ENCODE data around the gene PLAAT4.

PLAAT4 gene

GRCh38 chr11:63586451-63587166 is 50.0 kb downstream of the PLAAT4 start:
- peaks cover 4% of the 10 kb centered on the region; the same call in 1 of the 2 replicates for H3K9me3 ChIP-seq (ENCODE audit: insufficient read depth, low read depth, low read length)
- H3K4me2 ChIP-seq (ENCODE audit: low read depth, low read length, poor library complexity, severe bottlenecking): no peak overlapping the region
- H3K4me1 ChIP-seq (ENCODE audit: insufficient read depth, low read length, poor library complexity, severe bottlenecking): peaks cover 15% of the 10 kb centered on the region
- H4K20me1 ChIP-seq (ENCODE audit: insufficient read depth, low read length, poor library complexity, severe bottlenecking): no peaks in the 10 kb centered on the region
- TF ChIP-seq EZH2phosphoT487 (IDR thresholded peaks at IDR 0.05; ENCODE audit: borderline replicate concordance): no peak
- H3K9me2 ChIP-seq (replicated peaks; ENCODE audit: low read depth, low read length): no peaks in the 10 kb centered on the region
- no peak overlapping the region for H3K9ac ChIP-seq (ENCODE audit: low read depth, low read length, poor library complexity, severe bottlenecking)
- no peak overlapping the region for H2AFZ ChIP-seq (ENCODE audit: low read length)
- peaks cover 17% of the 10 kb centered on the region for H3K27me3 ChIP-seq (ENCODE audit: insufficient read depth, low read length, poor library complexity, severe bottlenecking)
- H3K4me3 ChIP-seq (ENCODE audit: low read length, poor library complexity, severe bottlenecking): no peak overlapping the region
- 0 out of 2 replicates have a peak, but pooled peaks cover 9% of the 10 kb centered on the region for H3F3A ChIP-seq (ENCODE audit: low read depth)
- no peaks in the 10 kb centered on the region for H3K36me3 ChIP-seq (ENCODE audit: insufficient read depth, low read length)
- no peaks in the 10 kb centered on the region for H3K79me2 ChIP-seq (ENCODE audit: insufficient read depth, low read length)

- Histone ChIP-seq H3K36me3 (ENCODE audit: insufficient read depth, low read length) (no peaks in the 10 kb centered on the region), H3K9me3 (ENCODE audit: insufficient read depth, low read depth, low read length) (no peaks in the 10 kb centered on the region), H4K20me1 (ENCODE audit: insufficient read depth, low read length, poor library complexity, severe bottlenecking) (no peaks in the 10 kb centered on the region), H3F3A (ENCODE audit: low read depth) (no peaks in the 10 kb centered on the region), H3K4me1 (ENCODE audit: insufficient read depth, low read length, poor library complexity, severe bottlenecking) (no peaks in the 10 kb centered on the region), H3K4me3 (ENCODE audit: low read length, poor library complexity, severe bottlenecking) (no peak overlapping the region), H2AFZ (ENCODE audit: low read length) (no peak overlapping the region), H3K79me2 (ENCODE audit: insufficient read depth, low read length) (no peaks in the 10 kb centered on the region), H3K4me2 (ENCODE audit: low read depth, low read length, poor library complexity, severe bottlenecking) (no peak overlapping the region), H3K9me2 (replicated peaks; ENCODE audit: low read depth, low read length) (no peaks in the 10 kb centered on the region), H3K27me3 (ENCODE audit: insufficient read depth, low read length, poor library complexity, severe bottlenecking) (peaks cover 17% of the 10 kb centered on the region), H3K9ac (ENCODE audit: low read depth, low read length, poor library complexity, severe bottlenecking) (no peak overlapping the region)
- TF ChIP-seq CTCF (conservative IDR thresholded peaks at IDR 0.05; ENCODE audit: low read length): no peak
- TF ChIP-seq EZH2phosphoT487 (IDR thresholded peaks at IDR 0.05; ENCODE audit: borderline replicate concordance): no peak
Measured at GRCh38 chr11:63589000-63589399, 52.4 kb downstream of the PLAAT4 start.

GRCh38 chr11:63590024-63590788 is 53.6 kb downstream of the PLAAT4 start:
- H3K4me3 ChIP-seq (ENCODE audit: low read length, poor library complexity, severe bottlenecking): no peak overlapping the region

More at GRCh38 chr11:63590024-63590788, 53.6 kb downstream of the PLAAT4 start:
- Histone ChIP-seq H3K36me3 (ENCODE audit: insufficient read depth, low read length) (no peaks in the 10 kb centered on the region), H3K79me2 (ENCODE audit: insufficient read depth, low read length) (no peaks in the 10 kb centered on the region), H4K20me1 (ENCODE audit: insufficient read depth, low read length, poor library complexity, severe bottlenecking) (no peaks in the 10 kb centered on the region), H3K27me3 (ENCODE audit: insufficient read depth, low read length, poor library complexity, severe bottlenecking) (peaks cover 17% of the 10 kb centered on the region), H3K9ac (ENCODE audit: low read depth, low read length, poor library complexity, severe bottlenecking) (no peak overlapping the region), H3K9me3 (ENCODE audit: insufficient read depth, low read depth, low read length) (no peaks in the 10 kb centered on the region), H3K4me1 (ENCODE audit: insufficient read depth, low read length, poor library complexity, severe bottlenecking) (no peaks in the 10 kb centered on the region), H3K4me2 (ENCODE audit: low read depth, low read length, poor library complexity, severe bottlenecking) (no peak overlapping the region), H2AFZ (ENCODE audit: low read length) (no peak overlapping the region), H3F3A (ENCODE audit: low read depth) (no peaks in the 10 kb centered on the region), H3K9me2 (replicated peaks; ENCODE audit: low read depth, low read length) (no peaks in the 10 kb centered on the region)
- TF ChIP-seq CTCF (conservative IDR thresholded peaks at IDR 0.05; ENCODE audit: low read length) (no peak), EZH2phosphoT487 (IDR thresholded peaks at IDR 0.05; ENCODE audit: borderline replicate concordance) (no peak)
